Large intestine (tissue), 3 donors: Measurements from ENCODE around the gene SEMA5A. TPM values are rescaled to one million over a fixed set of nuclear protein-coding genes. Genes with fewer than 3 reads are reported as not detected.

Source experiments
- DNase-seq, 2 donors: peaks; one replicate each; pipeline versions ENCODE4 v3.0.0 to v3.0.0-alpha.2; 2013
- H3K27ac ChIP-seq: one replicate; pipeline ENCODE4 v1.5.1; 2013; ENCODE audit warnings: low read length
- H3K27me3 ChIP-seq: 2 replicates; pipeline ENCODE4 v1.6.1; 2013; ENCODE audit warnings: low read length; ENCODE audit not compliant: control insufficient read depth, insufficient read depth
- H3K36me3 ChIP-seq: 2 replicates; pipeline ENCODE4 v1.6.1; 2013; ENCODE audit warnings: low read length; ENCODE audit not compliant: control insufficient read depth, insufficient read depth
- H3K4me1 ChIP-seq: one replicate; pipeline ENCODE4 v1.6.1; 2013; ENCODE audit warnings: low read length; ENCODE audit not compliant: control insufficient read depth, insufficient read depth
- H3K4me3 ChIP-seq: one replicate; pipeline ENCODE4 v1.5.1; 2013; ENCODE audit warnings: low read length
- H3K9me3 ChIP-seq: one replicate; pipeline ENCODE4 v1.6.1; 2013; ENCODE audit warnings: mild to moderate bottlenecking, low read depth, low read length, moderate library complexity; ENCODE audit not compliant: control insufficient read depth
- WGBS: methylation state at CpG from one replicate; pipeline ENCODE4 v1.1.5; 2013; ENCODE audit warnings: low lambda C conversion rate; ENCODE audit not compliant: insufficient coverage; 5-methylcytosine and 5-hydroxymethylcytosine counted together
- polyA plus RNA-seq: library from polyadenylated mRNA; unstranded; fragments of 120-200 nt; gene quantifications from one replicate; pipeline ENCODE4 v1.2.1, GENCODE V29; 2013

The SEMA5A gene
- polyA plus RNA-seq, 1 donor, result 11.9 TPM

- Histone ChIP-seq H3K9me3 (no peaks in the 10 kb centered on the region), H3K4me3 (no peak overlapping the region), H3K36me3 (no peaks in the 10 kb centered on the region), H3K27ac (no peak overlapping the region), H3K4me1 (no peaks in the 10 kb centered on the region), H3K27me3 (no peaks in the 10 kb centered on the region)
- 100% methylated on average over 2 of the region's 3 CpGs for WGBS
- DNase-seq, result no peak
Observed at GRCh38 chr5:9462109-9462508, 83.8 kb downstream of the SEMA5A start.

DNA sequence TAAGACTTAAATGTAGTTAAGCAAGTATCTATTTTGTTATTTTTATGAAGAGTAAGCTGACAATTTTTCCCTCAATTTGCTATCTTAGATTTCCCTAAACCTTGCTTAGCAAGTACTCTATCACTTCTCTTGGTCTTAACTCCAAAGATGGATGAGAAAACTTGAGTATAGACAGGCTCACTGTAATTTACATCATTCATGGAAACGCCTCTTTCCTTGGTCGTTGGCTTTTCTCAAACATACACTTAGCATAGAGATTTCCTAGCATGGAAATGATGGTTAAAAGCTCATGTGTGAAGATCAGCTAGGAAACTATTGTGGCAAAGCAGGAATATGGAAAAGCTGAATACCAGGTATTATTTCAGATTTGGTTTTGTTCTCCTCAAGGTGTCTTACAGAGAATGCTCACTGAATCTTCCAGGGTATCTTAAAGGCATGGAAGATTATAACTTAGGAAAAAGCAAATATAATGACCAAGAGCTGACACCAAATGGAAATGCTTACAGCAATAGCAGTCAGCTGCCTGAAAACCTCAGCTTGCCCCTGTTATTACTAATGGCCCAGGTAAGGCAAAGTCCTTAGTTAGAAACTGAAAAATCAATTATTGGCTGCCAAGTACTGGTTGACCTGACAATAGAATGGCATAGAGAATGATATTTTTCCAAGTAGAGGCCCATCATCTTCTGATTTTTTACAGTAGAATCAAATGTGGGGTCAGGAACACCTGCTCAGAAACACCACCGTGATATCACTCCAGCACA, 84.8 kb downstream of the SEMA5A start:
- no peak for DNase-seq
- no peaks in the 10 kb centered on the region for H3K36me3 ChIP-seq

DNA sequence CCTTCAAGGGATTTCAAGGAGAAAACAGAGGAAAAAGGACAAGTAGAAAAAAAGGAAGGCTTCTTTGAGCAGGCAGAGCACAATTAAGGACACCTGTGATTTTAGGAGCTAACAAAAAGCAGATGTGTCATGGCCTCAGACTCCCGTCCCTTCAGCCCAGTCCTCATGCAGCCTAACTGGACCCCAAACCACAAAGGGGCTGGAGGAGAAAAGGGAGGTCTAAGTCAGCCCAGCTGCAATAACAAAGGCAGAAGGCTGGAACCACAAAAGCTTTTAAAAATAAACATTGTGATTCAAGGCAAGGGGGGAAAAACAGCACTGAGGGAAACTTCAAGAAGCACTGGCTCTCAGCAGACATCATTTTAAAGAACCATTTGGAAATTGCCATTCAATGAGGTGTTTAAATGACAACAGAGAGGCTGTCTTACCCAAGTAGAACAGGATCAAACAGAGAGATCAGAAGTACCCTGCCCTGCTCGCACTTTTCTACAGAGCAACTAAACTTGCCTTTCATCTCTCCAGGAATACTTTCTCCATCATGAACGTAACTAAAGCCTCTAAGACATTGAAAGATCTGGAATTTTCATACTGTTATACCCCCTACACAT, 89.3 kb downstream of the SEMA5A start:
- 100% methylated on average over 1 of the region's 3 CpGs for WGBS
- Histone ChIP-seq H3K4me1 (no peaks in the 10 kb centered on the region), H3K36me3 (no peaks in the 10 kb centered on the region), H3K4me3 (no peak overlapping the region), H3K9me3 (no peaks in the 10 kb centered on the region), H3K27ac (no peak overlapping the region), H3K27me3 (no peaks in the 10 kb centered on the region)
- no peak for DNase-seq

More for the DNA sequence above, 84.8 kb downstream of the SEMA5A start:
- H3K27ac ChIP-seq, result no peak overlapping the region
- WGBS, result no CpG with 5 or more reads among the region's 3 CpGs
- no peaks in the 10 kb centered on the region for H3K4me1 ChIP-seq
- H3K27me3 ChIP-seq, result no peaks in the 10 kb centered on the region
- H3K9me3 ChIP-seq, result no peaks in the 10 kb centered on the region
- no peak overlapping the region for H3K4me3 ChIP-seq

DNA sequence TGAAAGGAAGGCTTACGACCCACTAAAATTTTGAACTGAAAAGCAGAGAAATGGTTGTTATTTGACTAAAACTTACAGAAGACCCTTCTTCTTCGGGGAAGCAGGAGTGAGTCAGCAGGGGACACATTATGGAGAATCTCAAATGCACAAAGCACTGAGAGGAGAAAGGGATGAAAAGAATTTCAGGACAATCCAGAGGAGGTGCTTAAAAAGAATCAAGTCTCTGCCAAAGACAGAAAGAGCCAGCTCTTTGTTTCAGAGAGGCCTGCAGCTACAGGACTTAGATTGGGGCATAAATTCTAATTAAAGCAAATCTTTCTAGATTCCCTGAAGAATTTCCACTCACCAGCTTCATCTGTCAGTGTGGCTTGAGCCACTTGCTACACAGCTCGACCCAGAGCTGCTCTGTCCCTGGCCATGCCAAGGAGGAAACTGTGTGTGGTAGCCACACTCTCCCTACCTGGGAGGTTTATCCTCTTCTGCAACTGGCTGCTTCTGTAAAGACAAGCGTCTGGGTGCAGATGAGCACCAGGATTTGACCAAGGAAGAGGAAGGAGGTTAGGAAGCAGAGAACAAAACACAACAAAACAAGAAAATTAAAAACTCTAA, 89.9 kb downstream of the SEMA5A start:
- 83% methylated on average over 1 of the region's 4 CpGs for WGBS
- no peaks in the 10 kb centered on the region for H3K27me3 ChIP-seq
- no peak overlapping the region for H3K4me3 ChIP-seq
- H3K36me3 ChIP-seq, result no peaks in the 10 kb centered on the region
- H3K4me1 ChIP-seq, result no peaks in the 10 kb centered on the region
- no peak for DNase-seq
- no peaks in the 10 kb centered on the region for H3K9me3 ChIP-seq
- H3K27ac ChIP-seq, result no peak overlapping the region

DNA sequence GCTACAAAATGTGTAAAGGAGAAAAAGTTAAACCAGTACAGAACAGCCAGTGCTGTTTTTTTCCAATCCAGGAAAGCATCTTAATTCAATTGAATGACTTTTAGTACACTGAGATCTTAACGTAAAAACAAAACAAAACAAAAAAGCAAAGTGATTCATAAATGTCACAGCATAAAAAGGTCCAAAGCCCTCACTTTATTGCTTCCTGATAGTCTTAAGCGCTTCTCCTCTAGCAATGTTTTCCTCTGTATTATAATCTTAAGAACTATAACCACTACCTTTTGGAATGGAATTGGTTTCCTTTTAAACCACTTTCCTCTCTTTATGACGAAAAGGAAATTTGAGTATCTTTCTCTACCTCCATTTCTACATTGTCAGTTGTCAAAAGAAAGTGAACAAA, 91.4 kb downstream of the SEMA5A start:
- WGBS, result 100% methylated on average over 1 of the region's 3 CpGs
- H3K27ac ChIP-seq, result no peak overlapping the region

GRCh38 chr5:9454012-9454481, 91.8 kb downstream of the SEMA5A start:
- Histone ChIP-seq H3K9me3 (no peaks in the 10 kb centered on the region), H3K27me3 (no peaks in the 10 kb centered on the region), H3K4me3 (no peak overlapping the region), H3K27ac (peak overlapping the region; percentile 12), H3K36me3 (no peaks in the 10 kb centered on the region), H3K4me1 (no peaks in the 10 kb centered on the region)
- WGBS, result 83% methylated on average over 1 of the region's 4 CpGs
- DNase-seq, result no peak

More for the DNA sequence above, 91.4 kb downstream of the SEMA5A start:
- H3K4me3 ChIP-seq, result no peak overlapping the region
- no peaks in the 10 kb centered on the region for H3K36me3 ChIP-seq
- no peaks in the 10 kb centered on the region for H3K27me3 ChIP-seq
- no peaks in the 10 kb centered on the region for H3K4me1 ChIP-seq
- H3K9me3 ChIP-seq, result no peaks in the 10 kb centered on the region
- DNase-seq, result no peak

DNA sequence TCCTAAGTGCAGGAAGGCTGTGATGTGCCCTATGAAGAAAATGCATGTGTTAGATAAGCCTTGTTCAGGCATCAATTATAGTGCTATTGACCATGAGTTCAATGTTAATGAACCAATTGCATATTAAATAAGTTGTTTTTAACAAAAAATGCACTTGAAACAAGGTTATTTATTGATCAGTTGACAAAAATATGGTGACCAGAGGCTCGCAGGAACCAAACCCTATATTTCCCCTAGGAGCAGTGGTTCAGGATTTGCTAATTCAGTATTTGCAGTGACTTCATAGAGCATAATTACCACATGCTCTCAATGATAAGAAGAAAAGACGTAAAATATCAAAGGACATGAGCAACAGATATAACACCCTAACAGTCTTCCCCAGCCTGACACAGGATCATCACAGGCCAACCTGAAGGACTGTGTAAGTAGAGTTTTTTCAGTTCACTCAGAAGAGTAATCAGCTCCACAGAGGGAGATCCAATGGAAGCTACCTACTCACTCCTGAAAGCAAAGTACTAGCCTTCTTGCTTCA, 92.3 kb downstream of the SEMA5A start:
- DNase-seq, result no peak
- WGBS, result no CpG with 5 or more reads among the region's 2 CpGs
- Histone ChIP-seq H3K9me3 (no peaks in the 10 kb centered on the region), H3K27ac (peak overlapping the region; percentile 12), H3K36me3 (no peaks in the 10 kb centered on the region), H3K4me1 (no peaks in the 10 kb centered on the region), H3K4me3 (no peak overlapping the region), H3K27me3 (no peaks in the 10 kb centered on the region)

- Histone ChIP-seq H3K9me3 (no peaks in the 10 kb centered on the region), H3K4me3 (no peak overlapping the region), H3K27ac (no peak overlapping the region), H3K4me1 (no peaks in the 10 kb centered on the region), H3K36me3 (no peaks in the 10 kb centered on the region), H3K27me3 (no peaks in the 10 kb centered on the region)
- no peak for DNase-seq
- no CpG with 5 or more reads among the region's 2 CpGs for WGBS
Observed at GRCh38 chr5:9452181-9452580, 93.7 kb downstream of the SEMA5A start.

- no peaks in the 10 kb centered on the region for H3K36me3 ChIP-seq
Observed at GRCh38 chr5:9451037-9451436, 94.8 kb downstream of the SEMA5A start.

GRCh38 chr5:9447691-9448090, 98.2 kb downstream of the SEMA5A start:
- H3K36me3 ChIP-seq, result no peaks in the 10 kb centered on the region
- no peaks in the 10 kb centered on the region for H3K4me1 ChIP-seq
- no peak overlapping the region for H3K4me3 ChIP-seq
- no peaks in the 10 kb centered on the region for H3K9me3 ChIP-seq
- no peaks in the 10 kb centered on the region for H3K27me3 ChIP-seq
- no CpG with 5 or more reads among the region's 2 CpGs for WGBS
- no peak for DNase-seq
- no peak overlapping the region for H3K27ac ChIP-seq

More at GRCh38 chr5:9451037-9451436, 94.8 kb downstream of the SEMA5A start:
- DNase-seq, result no peak
- H3K27me3 ChIP-seq, result no peaks in the 10 kb centered on the region
- H3K4me1 ChIP-seq, result no peaks in the 10 kb centered on the region
- 90% methylated on average over 2 of the region's 4 CpGs for WGBS
- H3K9me3 ChIP-seq, result no peaks in the 10 kb centered on the region
- H3K27ac ChIP-seq, result no peak overlapping the region
- H3K4me3 ChIP-seq, result no peak overlapping the region
